Measurements from ENCODE around the gene NFKB1.

NFKB1 gene

GRCh38 chr4:102589743-102590142 lies 88.6 kb downstream of the NFKB1 start:
- Histone ChIP-seq H2BK15ac (replicated peaks; ENCODE audit: low read depth) (no peak overlapping the region), H3K56ac (ENCODE audit: low read length) (no peak overlapping the region), H3K27me3 (ENCODE audit: insufficient read depth, low read length, poor library complexity) (no peaks in the 10 kb centered on the region), H3K79me1 (ENCODE audit: low read length) (no peaks in the 10 kb centered on the region), H3K18ac (ENCODE audit: low read length) (no peak overlapping the region), H2BK120ac (ENCODE audit: low read depth, low read length) (no peak overlapping the region), H3K23ac (ENCODE audit: low read length) (no peak overlapping the region), H4K8ac (ENCODE audit: low read depth, low read length) (no peak overlapping the region), H3K79me2 (ENCODE audit: control insufficient read depth, insufficient read depth, low read length) (no peaks in the 10 kb centered on the region), H3K4me3 (ENCODE audit: low read length) (no peak overlapping the region), H3K27ac (ENCODE audit: low read depth, low read length) (no peak overlapping the region), H3K36me3 (ENCODE audit: control insufficient read depth, insufficient read depth, low read length) (no peaks in the 10 kb centered on the region), H3K4me2 (ENCODE audit: low read length) (no peak overlapping the region), H2AK5ac (ENCODE audit: low read length) (no peak overlapping the region), H3K9ac (ENCODE audit: low read length) (no peak overlapping the region), H4K5ac (ENCODE audit: low read length) (no peak overlapping the region), H3K4ac (ENCODE audit: low read depth, low read length) (no peak overlapping the region), H3K4me1 (ENCODE audit: control insufficient read depth, low read depth, low read length) (no peaks in the 10 kb centered on the region), H2BK5ac (ENCODE audit: low read length) (no peak overlapping the region)
- WGBS (ENCODE audit: extremely low coverage, insufficient coverage, low lambda C conversion rate) = no CpG with 5 or more reads among the region's 3 CpGs
- DNase-seq = no peak

GRCh38 chr4:102592256-102592655 lies 91.1 kb downstream of the NFKB1 start:
- Histone ChIP-seq H4K5ac (ENCODE audit: low read length) (no peak overlapping the region), H4K8ac (ENCODE audit: low read depth, low read length) (no peak overlapping the region), H2BK15ac (replicated peaks; ENCODE audit: low read depth) (no peak overlapping the region), H3K4ac (ENCODE audit: low read depth, low read length) (no peak overlapping the region), H3K79me2 (ENCODE audit: control insufficient read depth, insufficient read depth, low read length) (no peaks in the 10 kb centered on the region), H2BK120ac (ENCODE audit: low read depth, low read length) (no peak overlapping the region), H2AK5ac (ENCODE audit: low read length) (no peak overlapping the region), H3K4me3 (ENCODE audit: low read length) (no peak overlapping the region), H3K4me2 (ENCODE audit: low read length) (no peak overlapping the region), H3K27ac (ENCODE audit: low read depth, low read length) (no peak overlapping the region), H3K36me3 (ENCODE audit: control insufficient read depth, insufficient read depth, low read length) (no peaks in the 10 kb centered on the region), H3K23ac (ENCODE audit: low read length) (no peak overlapping the region), H3K18ac (ENCODE audit: low read length) (no peak overlapping the region), H3K4me1 (ENCODE audit: control insufficient read depth, low read depth, low read length) (no peaks in the 10 kb centered on the region), H3K79me1 (ENCODE audit: low read length) (no peaks in the 10 kb centered on the region), H3K56ac (ENCODE audit: low read length) (no peak overlapping the region), H2BK5ac (ENCODE audit: low read length) (no peak overlapping the region), H3K9ac (ENCODE audit: low read length) (no peak overlapping the region), H3K27me3 (ENCODE audit: insufficient read depth, low read length, poor library complexity) (no peaks in the 10 kb centered on the region)
- DNase-seq = no peak

GRCh38 chr4:102593147-102593546 lies 92.0 kb downstream of the NFKB1 start:
- H3K9ac ChIP-seq (ENCODE audit: low read length) = no peak overlapping the region
- no CpG with 5 or more reads among the region's 7 CpGs for WGBS (ENCODE audit: extremely low coverage, insufficient coverage, low lambda C conversion rate)
- H4K5ac ChIP-seq (ENCODE audit: low read length) = no peak overlapping the region
- no peak overlapping the region for H2BK15ac ChIP-seq (replicated peaks; ENCODE audit: low read depth)
- H2BK120ac ChIP-seq (ENCODE audit: low read depth, low read length) = no peak overlapping the region
- no peak overlapping the region for H3K18ac ChIP-seq (ENCODE audit: low read length)
- DNase-seq = no peak
- H2BK5ac ChIP-seq (ENCODE audit: low read length) = no peak overlapping the region
- H3K4ac ChIP-seq (ENCODE audit: low read depth, low read length) = no peak overlapping the region
- H2AK5ac ChIP-seq (ENCODE audit: low read length) = no peak overlapping the region
- no peaks in the 10 kb centered on the region for H3K36me3 ChIP-seq (ENCODE audit: control insufficient read depth, insufficient read depth, low read length)
- H3K27me3 ChIP-seq (ENCODE audit: insufficient read depth, low read length, poor library complexity) = no peaks in the 10 kb centered on the region
- no peak overlapping the region for H4K8ac ChIP-seq (ENCODE audit: low read depth, low read length)
- H3K79me2 ChIP-seq (ENCODE audit: control insufficient read depth, insufficient read depth, low read length) = no peaks in the 10 kb centered on the region
- no peak overlapping the region for H3K23ac ChIP-seq (ENCODE audit: low read length)
- H3K4me2 ChIP-seq (ENCODE audit: low read length) = no peak overlapping the region
- H3K27ac ChIP-seq (ENCODE audit: low read depth, low read length) = no peak overlapping the region
- H3K4me1 ChIP-seq (ENCODE audit: control insufficient read depth, low read depth, low read length) = no peaks in the 10 kb centered on the region
- H3K79me1 ChIP-seq (ENCODE audit: low read length) = no peaks in the 10 kb centered on the region
- H3K4me3 ChIP-seq (ENCODE audit: low read length) = no peak overlapping the region
- no peak overlapping the region for H3K56ac ChIP-seq (ENCODE audit: low read length)

GRCh38 chr4:102594000-102594399 lies 92.8 kb downstream of the NFKB1 start:
- Histone ChIP-seq H4K8ac (ENCODE audit: low read depth, low read length) (no peak overlapping the region), H3K56ac (ENCODE audit: low read length) (no peak overlapping the region), H3K9ac (ENCODE audit: low read length) (no peak overlapping the region), H3K4me1 (ENCODE audit: control insufficient read depth, low read depth, low read length) (no peaks in the 10 kb centered on the region), H2BK15ac (replicated peaks; ENCODE audit: low read depth) (no peak overlapping the region), H2BK120ac (ENCODE audit: low read depth, low read length) (no peak overlapping the region), H3K4me3 (ENCODE audit: low read length) (no peak overlapping the region), H3K4me2 (ENCODE audit: low read length) (no peak overlapping the region), H3K23ac (ENCODE audit: low read length) (no peak overlapping the region), H3K79me2 (ENCODE audit: control insufficient read depth, insufficient read depth, low read length) (no peaks in the 10 kb centered on the region), H3K27me3 (ENCODE audit: insufficient read depth, low read length, poor library complexity) (no peaks in the 10 kb centered on the region), H4K5ac (ENCODE audit: low read length) (no peak overlapping the region), H3K4ac (ENCODE audit: low read depth, low read length) (no peak overlapping the region), H3K79me1 (ENCODE audit: low read length) (no peaks in the 10 kb centered on the region), H2BK5ac (ENCODE audit: low read length) (no peak overlapping the region), H2AK5ac (ENCODE audit: low read length) (no peak overlapping the region), H3K36me3 (ENCODE audit: control insufficient read depth, insufficient read depth, low read length) (no peaks in the 10 kb centered on the region), H3K27ac (ENCODE audit: low read depth, low read length) (no peak overlapping the region), H3K18ac (ENCODE audit: low read length) (no peak overlapping the region)
- WGBS (ENCODE audit: extremely low coverage, insufficient coverage, low lambda C conversion rate) = no CpG with 5 or more reads among the region's 2 CpGs
- DNase-seq = no peak

GRCh38 chr4:102596532-102596931 lies 95.4 kb downstream of the NFKB1 start:
- Histone ChIP-seq H2BK120ac (ENCODE audit: low read depth, low read length) (no peak overlapping the region), H3K27ac (ENCODE audit: low read depth, low read length) (no peak overlapping the region), H3K79me1 (ENCODE audit: low read length) (no peaks in the 10 kb centered on the region), H3K79me2 (ENCODE audit: control insufficient read depth, insufficient read depth, low read length) (no peaks in the 10 kb centered on the region), H4K5ac (ENCODE audit: low read length) (no peak overlapping the region), H3K4me3 (ENCODE audit: low read length) (no peak overlapping the region), H3K36me3 (ENCODE audit: control insufficient read depth, insufficient read depth, low read length) (no peaks in the 10 kb centered on the region), H3K4me2 (ENCODE audit: low read length) (no peak overlapping the region), H3K56ac (ENCODE audit: low read length) (no peak overlapping the region), H3K27me3 (ENCODE audit: insufficient read depth, low read length, poor library complexity) (no peaks in the 10 kb centered on the region), H3K18ac (ENCODE audit: low read length) (no peak overlapping the region), H3K4me1 (ENCODE audit: control insufficient read depth, low read depth, low read length) (no peaks in the 10 kb centered on the region), H3K4ac (ENCODE audit: low read depth, low read length) (no peak overlapping the region), H2BK5ac (ENCODE audit: low read length) (no peak overlapping the region), H3K9ac (ENCODE audit: low read length) (no peak overlapping the region), H2AK5ac (ENCODE audit: low read length) (no peak overlapping the region), H4K8ac (ENCODE audit: low read depth, low read length) (no peak overlapping the region), H3K23ac (ENCODE audit: low read length) (no peak overlapping the region), H2BK15ac (replicated peaks; ENCODE audit: low read depth) (no peak overlapping the region)
- no peak for DNase-seq
- no CpG with 5 or more reads among the region's 4 CpGs for WGBS (ENCODE audit: extremely low coverage, insufficient coverage, low lambda C conversion rate)

- Histone ChIP-seq H2BK15ac (replicated peaks; ENCODE audit: low read depth) (no peak overlapping the region), H3K36me3 (ENCODE audit: control insufficient read depth, insufficient read depth, low read length) (no peaks in the 10 kb centered on the region), H3K9ac (ENCODE audit: low read length) (no peak overlapping the region), H2AK5ac (ENCODE audit: low read length) (no peak overlapping the region), H3K4me1 (ENCODE audit: control insufficient read depth, low read depth, low read length) (no peaks in the 10 kb centered on the region), H3K4me3 (ENCODE audit: low read length) (no peak overlapping the region), H3K79me1 (ENCODE audit: low read length) (no peaks in the 10 kb centered on the region), H3K27me3 (ENCODE audit: insufficient read depth, low read length, poor library complexity) (no peaks in the 10 kb centered on the region), H3K18ac (ENCODE audit: low read length) (no peak overlapping the region), H4K8ac (ENCODE audit: low read depth, low read length) (no peak overlapping the region), H2BK5ac (ENCODE audit: low read length) (no peak overlapping the region), H3K79me2 (ENCODE audit: control insufficient read depth, insufficient read depth, low read length) (no peaks in the 10 kb centered on the region), H2BK120ac (ENCODE audit: low read depth, low read length) (no peak overlapping the region), H3K4me2 (ENCODE audit: low read length) (no peak overlapping the region), H4K5ac (ENCODE audit: low read length) (no peak overlapping the region), H3K23ac (ENCODE audit: low read length) (no peak overlapping the region), H3K27ac (ENCODE audit: low read depth, low read length) (no peak overlapping the region), H3K4ac (ENCODE audit: low read depth, low read length) (no peak overlapping the region), H3K56ac (ENCODE audit: low read length) (no peak overlapping the region)
- DNase-seq = no peak
- WGBS (ENCODE audit: extremely low coverage, insufficient coverage, low lambda C conversion rate) = no CpG with 5 or more reads among the region's 1 CpG
These were observed 97.1 kb downstream of the NFKB1 start for GRCh38 chr4:102598086-102598761.

Data from mesendoderm (in vitro differentiated cells).